Aorta (tissue), 5 donors: Measurements from ENCODE around the gene EBF4. TPM values are rescaled to one million over a fixed set of nuclear protein-coding genes. Genes with fewer than 3 reads are reported as not detected.

ENCODE experiments used
- ATAC-seq: fragments of 200-7000 bp; cut with Tn5 transposase; one replicate; pipeline ENCODE4 v1.9.1; 2022; ENCODE audit warnings: moderate library complexity; ENCODE audit not compliant: low FRiP score
- DNase-seq, 2 donors: peaks; one replicate each; pipeline ENCODE4 v3.0.0-alpha.2; 2020
- H3K27ac ChIP-seq, 2 donors: one replicate each; pipeline ENCODE4 v1.5.1; 2013; ENCODE audit warnings: low read length in 2 of 2, mild to moderate bottlenecking in 2 of 2, moderate library complexity in 2 of 2, control low read depth in 1 of 2, inconsistent platforms in 1 of 2, low read depth in 1 of 2
- H3K27me3 ChIP-seq, 2 donors: one replicate each; pipeline ENCODE4 v1.6.1; 2013; ENCODE audit warnings: control low read depth in 1 of 2, low read length in 1 of 2, mild to moderate bottlenecking in 1 of 2, moderate library complexity in 1 of 2; ENCODE audit not compliant: insufficient read depth in 2 of 2, control insufficient read depth in 1 of 2
- H3K36me3 ChIP-seq, 2 donors: one replicate each; pipeline ENCODE4 v1.6.1; 2013; ENCODE audit warnings: control low read depth in 1 of 2, low read length in 1 of 2, mild to moderate bottlenecking in 1 of 2; ENCODE audit not compliant: insufficient read depth in 2 of 2, control insufficient read depth in 1 of 2
- H3K4me1 ChIP-seq, 2 donors: one replicate each; pipeline ENCODE4 v1.6.1; 2013; ENCODE audit warnings: low read length in 2 of 2, control low read depth in 1 of 2, mild to moderate bottlenecking in 1 of 2, moderate library complexity in 1 of 2; ENCODE audit not compliant: insufficient read depth in 2 of 2, control insufficient read depth in 1 of 2
- H3K4me3 ChIP-seq, 2 donors: one replicate each; pipeline ENCODE4 v1.5.1; 2013; ENCODE audit warnings: low read length in 2 of 2, control low read depth in 1 of 2, mild to moderate bottlenecking in 1 of 2
- H3K9me3 ChIP-seq: one replicate; pipeline ENCODE4 v1.6.1; 2013; ENCODE audit warnings: mild to moderate bottlenecking, low read length; ENCODE audit not compliant: control insufficient read depth
- WGBS, 2 donors: extraction: QIAGEN DNeasy Blood & Tissue Kit; methylation state at CpG; one replicate each; pipeline ENCODE4 v1.1.7; 2013; 5-methylcytosine and 5-hydroxymethylcytosine counted together
- intact Hi-C, 2 donors: fragments of 100-400 bp; cut with DNase I; formaldehyde crosslinking; loops; one replicate each; pipeline versions ENCODE4 v1.14.2 to v1.15.0; 2022
- microRNA-seq, 2 donors: library from miRNA; unstranded; fragments of <30 nt; microRNA quantifications; one replicate each; pipeline ENCODE4 v1.2.0, GENCODE V29; 2020
- polyA plus RNA-seq, 2 donors: library from polyadenylated mRNA; stranded (reverse); fragments of 200-250 nt; gene quantifications; one replicate each; pipeline ENCODE4 v1.2.3, GENCODE V29; 2013
- total RNA-seq, 2 donors: library from RNA; stranded (reverse); fragmentation: NEBNext Ultra II Directional; extraction: Animal tissue kit (Norgen Biotek cat#: 25700); gene quantifications; one replicate each; pipeline ENCODE4 v1.2.1, GENCODE V29; 2021
- donor health status: healthy with polysubstance abuse.
- donor health status: Bipolar disorder and iron deficiency.
- donor health status: DM: no; HTN: no; CAD: no.
- donor health status: DM: no; HTN: no; CAD: no.
- donor health status: DM: yes; HTN: yes; CAD: no.

Gene EBF4
- total and polyA plus RNA-seq, 4 donors, result 10.8 to 30.3 (median 18.3) TPM

GRCh38 chr20:2809690-2810089 lies 117.1 kb downstream of the EBF4 start:
- H3K27me3 ChIP-seq, result no peaks in the 10 kb centered on the region
- ATAC-seq, result no peak
- H3K27ac ChIP-seq, result no peak overlapping the region
- H3K9me3 ChIP-seq, result no peaks in the 10 kb centered on the region
- no peaks in the 10 kb centered on the region for H3K36me3 ChIP-seq
- no peak overlapping the region for H3K4me3 ChIP-seq
- intact Hi-C loops, result no loop called here
- WGBS, 2 donors, result 90 to 91% methylated on average over 10 of the region's 10 CpGs
- H3K4me1 ChIP-seq, result no peaks in the 10 kb centered on the region
- DNase-seq, result no peak

Small RNAs within 50 kb of the gene (microRNA-seq; reads per million reads assigned to microRNA genes)
- gene MIR1292, result 0.99 to 3.6 reads per million in 2 donors

Other genes starting within 250 kb of the EBF4 start
- gene SNRPB, start 222.0 kb upstream of the EBF4 start, total RNA-seq, result 10 to 100 TPM; 84.2 to 89.8 TPM
- gene SNRPB, start 222.0 kb upstream of the EBF4 start, polyA plus RNA-seq, result 100 to 1,000 TPM; 106 to 116 TPM
- 10 to 100 TPM; 13.9 to 15.0 TPM for gene ZNF343, start 183.9 kb upstream of the EBF4 start, total RNA-seq
- gene ZNF343, start 183.9 kb upstream of the EBF4 start, polyA plus RNA-seq, result 1 to 10 TPM; 5.3 to 9.7 TPM
- under 1 TPM in 1 of 2 donors, not detected in 1; 0.15 TPM for gene TMC2, start 156.2 kb upstream of the EBF4 start, total RNA-seq
- under 1 TPM in 1 of 2 donors, not detected in 1; 0.10 TPM for gene TMC2, start 156.2 kb upstream of the EBF4 start, polyA plus RNA-seq
- 10 to 100 TPM; 81.6 to 88.3 TPM for gene NOP56, start 40.1 kb upstream of the EBF4 start, total RNA-seq
- 100 to 1,000 TPM in 1 of 2 donors, 10 to 100 TPM in 1; 46.8 to 138 TPM for gene NOP56, start 40.1 kb upstream of the EBF4 start, polyA plus RNA-seq
- gene IDH3B, start 28.6 kb upstream of the EBF4 start, total RNA-seq, result 10 to 100 TPM; 51.4 to 63.1 TPM
- gene IDH3B, start 28.6 kb upstream of the EBF4 start, polyA plus RNA-seq, result 100 to 1,000 TPM in 1 of 2 donors, 10 to 100 TPM in 1; 55.3 to 104 TPM
- gene CPXM1, start 107.8 kb downstream of the EBF4 start, total RNA-seq, result 1 to 10 TPM; 3.4 to 3.7 TPM
- gene CPXM1, start 107.8 kb downstream of the EBF4 start, polyA plus RNA-seq, result under 1 TPM in 1 of 2 donors, not detected in 1; 0.23 TPM
- not detected for gene C20orf141, start 122.2 kb downstream of the EBF4 start, total RNA-seq
- not detected for gene C20orf141, start 122.2 kb downstream of the EBF4 start, polyA plus RNA-seq
- not detected for gene TMEM239, start 123.6 kb downstream of the EBF4 start, total RNA-seq
- not detected for gene TMEM239, start 123.6 kb downstream of the EBF4 start, polyA plus RNA-seq
- 10 to 100 TPM; 28.4 to 50.7 TPM for gene PCED1A, start 147.9 kb downstream of the EBF4 start, total RNA-seq
- gene PCED1A, start 147.9 kb downstream of the EBF4 start, polyA plus RNA-seq, result 100 to 1,000 TPM in 1 of 2 donors, 10 to 100 TPM in 1; 19.2 to 178 TPM
- gene VPS16, start 148.0 kb downstream of the EBF4 start, total RNA-seq, result 10 to 100 TPM; 29.5 to 51.2 TPM
- gene VPS16, start 148.0 kb downstream of the EBF4 start, polyA plus RNA-seq, result 100 to 1,000 TPM in 1 of 2 donors, 1 to 10 TPM in 1; 9.1 to 102 TPM
- gene PTPRA, start 180.7 kb downstream of the EBF4 start, total RNA-seq, result 10 to 100 TPM; 60.2 to 69.7 TPM
- 10 to 100 TPM; 15.9 to 38.7 TPM for gene PTPRA, start 180.7 kb downstream of the EBF4 start, polyA plus RNA-seq